ENCODE data around the gene NDEL1.

The NDEL1 gene

DNA sequence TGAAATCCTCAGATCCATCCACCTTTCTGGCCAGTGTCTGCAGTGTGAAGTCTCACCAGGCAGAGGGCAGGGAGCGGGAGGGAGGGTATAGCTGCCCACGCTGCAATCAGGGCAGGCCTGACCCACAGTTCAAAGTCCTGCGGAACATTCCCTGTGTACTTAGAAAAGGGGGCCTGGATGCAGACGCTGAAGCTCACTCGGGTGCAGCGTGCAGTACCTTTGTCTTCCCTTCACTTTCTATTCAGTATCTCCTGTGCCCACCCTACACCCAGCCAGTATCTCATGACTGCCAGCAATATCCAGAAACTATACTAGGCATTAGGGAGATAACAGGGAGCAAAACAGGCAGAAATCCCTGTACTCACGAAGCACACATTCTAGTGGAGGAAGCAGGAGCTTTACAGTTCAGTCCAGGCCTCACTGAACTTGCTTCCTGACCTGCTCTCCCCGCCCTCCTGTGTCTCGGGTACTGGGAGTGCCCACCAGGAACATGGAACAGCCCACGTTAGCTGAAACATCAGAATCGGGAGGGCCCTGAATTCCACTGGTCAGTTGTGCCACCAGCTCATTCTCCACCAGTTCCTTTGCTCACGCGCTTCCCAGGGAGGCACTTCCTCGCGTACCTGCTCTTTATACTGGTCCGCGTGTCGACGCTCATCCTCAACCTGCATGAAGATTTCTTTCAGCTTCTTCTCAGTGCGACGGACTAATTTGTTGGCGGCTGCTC is 42.2 kb downstream of the NDEL1 start:
- DNase-seq (ENCODE audit: low read depth): no peak

DNA sequence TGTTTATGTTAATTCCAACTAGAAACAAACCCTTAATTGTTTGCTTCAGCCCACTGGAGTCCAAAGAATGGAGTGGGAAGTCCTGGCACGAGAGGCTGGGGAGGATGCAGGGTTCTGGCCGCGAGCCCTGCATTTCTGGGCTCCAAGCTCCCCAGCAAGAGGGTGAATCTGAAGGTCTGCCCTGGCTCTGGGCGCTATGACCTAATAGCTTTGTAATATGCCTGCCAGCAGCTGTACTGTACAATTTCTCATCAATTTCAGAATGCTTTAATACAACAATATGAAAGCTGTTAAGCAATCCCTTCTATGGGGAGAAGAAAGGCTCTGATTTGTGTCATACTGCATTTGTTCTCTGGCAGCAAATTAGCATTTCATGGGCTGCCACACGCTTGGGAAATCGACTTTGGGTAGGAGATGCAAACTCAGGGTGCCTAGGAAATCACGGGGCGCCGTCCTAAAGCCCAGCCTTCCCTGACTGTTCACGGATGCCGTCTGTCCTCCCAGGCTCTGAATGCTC is 43.8 kb downstream of the NDEL1 start:
- DNase-seq (ENCODE audit: low read depth): no peak

GRCh38 chr17:8480011-8480976 is 44.6 kb downstream of the NDEL1 start:
- no peak for DNase-seq (ENCODE audit: low read depth)

DNA sequence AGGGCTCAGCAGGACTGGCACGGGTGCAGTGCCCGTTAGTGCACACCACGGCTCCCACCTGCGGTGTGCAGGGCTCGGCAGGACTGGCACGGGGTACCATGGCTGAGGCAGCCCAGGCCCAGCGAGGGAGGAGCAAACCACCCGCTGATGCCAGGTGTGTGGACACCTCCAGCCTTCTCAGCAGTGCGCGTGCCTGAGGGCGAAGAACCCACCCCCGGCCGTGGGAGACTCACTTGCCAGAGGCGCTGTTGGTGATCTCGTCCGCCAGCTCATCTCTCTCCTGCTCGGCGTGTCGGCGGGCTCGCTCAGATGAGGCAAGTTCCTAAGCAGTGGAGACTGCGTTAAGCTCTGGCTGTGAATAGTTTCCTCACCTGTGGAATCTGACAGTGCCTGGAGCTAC is 45.4 kb downstream of the NDEL1 start:
- DNase-seq (ENCODE audit: low read depth): no peak

DNA sequence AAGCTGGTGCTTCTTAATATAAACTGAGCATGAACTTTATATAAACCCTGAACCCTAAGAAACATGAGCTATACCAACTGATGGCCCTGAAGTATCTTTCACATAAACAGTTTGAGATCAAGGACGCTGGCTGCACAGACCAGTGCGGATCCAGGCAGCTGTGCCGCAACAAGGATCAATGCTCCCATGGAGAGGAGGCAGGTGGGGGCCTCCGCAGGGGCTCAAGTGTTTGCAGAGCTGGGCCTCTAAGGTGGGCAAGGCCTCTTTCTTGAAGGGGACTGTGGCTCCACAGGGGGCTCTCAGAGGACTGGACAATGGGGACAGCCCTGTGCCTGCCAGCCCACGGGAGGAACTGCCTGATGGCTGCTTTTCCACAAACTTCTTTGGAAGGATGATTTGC is 46.0 kb downstream of the NDEL1 start:
- DNase-seq (ENCODE audit: low read depth): no peak

DNA sequence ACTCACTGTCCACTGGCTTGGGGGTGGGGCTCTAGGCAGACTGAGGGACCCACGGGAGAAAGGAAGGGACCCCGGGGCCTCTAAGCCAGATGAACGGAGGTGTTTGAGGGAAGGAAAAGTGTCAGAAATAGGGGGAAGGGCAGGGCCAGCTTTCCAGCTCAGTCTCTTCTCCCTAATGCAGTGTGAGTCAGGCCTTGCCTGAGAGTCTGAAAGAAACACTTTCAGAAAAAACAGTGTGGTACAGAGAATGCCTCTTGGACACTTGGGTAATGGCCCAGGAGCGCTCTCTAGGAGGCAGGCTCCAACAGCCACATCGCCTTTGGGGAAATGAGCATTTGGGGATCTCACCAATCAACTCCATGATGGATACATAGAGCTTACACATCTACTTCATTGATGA is 46.9 kb downstream of the NDEL1 start:
- DNase-seq (ENCODE audit: low read depth): no peak

GRCh38 chr17:8484465-8484864 is 48.8 kb downstream of the NDEL1 start:
- DNase-seq (ENCODE audit: low read depth): no peak

GRCh38 chr17:8485491-8485890 is 49.8 kb downstream of the NDEL1 start:
- DNase-seq (ENCODE audit: low read depth): no peak

DNA sequence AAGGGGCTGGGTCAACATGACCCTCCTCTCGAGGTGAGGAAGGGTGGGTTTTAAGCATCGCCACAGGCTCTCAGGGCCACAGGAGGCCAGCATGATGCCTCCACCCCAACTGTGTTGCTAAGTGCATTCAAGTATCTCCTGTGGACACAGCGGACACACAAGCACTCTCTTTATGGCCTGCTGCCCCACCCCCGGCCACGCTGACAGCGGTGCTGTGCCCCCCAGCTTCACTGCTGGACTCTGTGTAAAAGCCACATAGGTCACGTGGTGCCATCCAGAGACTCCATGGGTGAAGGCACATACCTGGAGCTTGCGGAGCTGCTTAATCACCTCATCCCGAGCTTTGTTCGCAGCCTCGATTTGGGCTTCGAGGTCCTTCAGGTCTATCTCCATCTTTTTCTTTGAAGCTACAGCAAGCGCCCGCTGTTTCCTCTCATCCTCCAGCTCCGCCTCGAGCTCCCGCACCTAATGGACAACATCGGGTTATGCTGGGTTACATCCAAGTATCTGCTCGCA is 51.5 kb downstream of the NDEL1 start:
- no peak for DNase-seq (ENCODE audit: low read depth)

DNA sequence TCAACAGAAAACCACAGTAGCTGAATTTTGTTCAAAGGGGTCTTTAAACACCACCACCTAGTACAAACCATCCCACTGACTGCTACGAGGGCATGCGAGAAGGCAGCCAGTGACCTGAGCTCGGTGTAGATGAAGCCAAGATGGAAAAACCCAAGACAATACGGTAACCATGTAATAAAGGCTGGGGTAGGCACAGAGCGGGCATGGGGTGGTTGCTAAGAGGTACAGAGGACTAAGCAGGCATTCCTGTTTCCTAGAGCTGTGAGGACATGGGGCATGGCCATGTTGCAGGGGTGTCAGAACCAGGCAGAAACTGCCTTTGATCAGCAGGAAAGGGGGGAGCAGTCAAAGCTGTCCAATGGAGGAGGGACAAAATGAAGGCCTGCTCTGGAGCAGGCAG is 52.1 kb downstream of the NDEL1 start:
- no peak for DNase-seq (ENCODE audit: low read depth)

GRCh38 chr17:8488491-8488890 is 52.8 kb downstream of the NDEL1 start:
- DNase-seq (ENCODE audit: low read depth): no peak

DNA sequence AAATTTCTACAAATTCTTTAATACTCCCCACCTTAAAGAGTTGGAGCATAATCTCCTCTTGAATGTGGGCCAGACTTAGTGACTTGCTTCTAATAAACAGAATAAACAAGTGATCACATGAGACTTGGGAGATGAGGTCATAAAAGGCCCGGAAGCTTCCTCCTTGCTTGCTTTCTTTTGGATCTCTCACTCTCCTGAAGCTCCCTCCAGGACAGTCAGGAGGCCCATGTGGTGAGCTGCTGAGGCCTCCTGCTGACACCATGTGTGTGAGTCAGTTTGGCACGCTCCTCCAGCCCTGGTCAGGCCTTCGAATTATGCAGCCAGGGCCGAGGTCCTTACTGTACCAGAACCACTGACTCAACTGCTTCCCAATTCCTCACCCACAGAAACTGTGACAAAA is 53.2 kb downstream of the NDEL1 start:
- no peak for DNase-seq (ENCODE audit: low read depth)

DNA sequence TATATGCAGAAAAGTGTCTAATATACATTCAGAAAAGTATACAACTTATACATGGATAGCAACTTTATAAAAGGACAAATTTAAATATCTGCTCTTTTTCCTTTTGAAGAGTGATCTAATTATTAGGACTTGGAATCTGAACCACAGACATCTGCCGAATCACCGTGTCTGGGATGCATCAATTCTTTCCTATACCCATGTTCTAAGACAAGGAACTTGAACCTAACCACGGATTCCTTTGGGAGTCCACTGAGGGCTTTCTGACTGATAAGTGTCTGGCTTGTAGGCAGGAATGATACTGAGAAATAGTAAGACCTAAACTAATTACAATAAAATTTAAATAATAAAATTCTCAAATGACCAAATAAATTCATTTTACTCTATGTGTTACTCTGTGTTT is 54.2 kb downstream of the NDEL1 start:
- DNase-seq (ENCODE audit: low read depth): no peak

GRCh38 chr17:8490256-8491023 is 54.8 kb downstream of the NDEL1 start:
- DNase-seq (ENCODE audit: low read depth): no peak

GRCh38 chr17:8492121-8492520 is 56.4 kb downstream of the NDEL1 start:
- no peak for DNase-seq (ENCODE audit: low read depth)

- DNase-seq (ENCODE audit: low read depth): no peak
Measured at GRCh38 chr17:8494021-8494420, 58.3 kb downstream of the NDEL1 start.

DNA sequence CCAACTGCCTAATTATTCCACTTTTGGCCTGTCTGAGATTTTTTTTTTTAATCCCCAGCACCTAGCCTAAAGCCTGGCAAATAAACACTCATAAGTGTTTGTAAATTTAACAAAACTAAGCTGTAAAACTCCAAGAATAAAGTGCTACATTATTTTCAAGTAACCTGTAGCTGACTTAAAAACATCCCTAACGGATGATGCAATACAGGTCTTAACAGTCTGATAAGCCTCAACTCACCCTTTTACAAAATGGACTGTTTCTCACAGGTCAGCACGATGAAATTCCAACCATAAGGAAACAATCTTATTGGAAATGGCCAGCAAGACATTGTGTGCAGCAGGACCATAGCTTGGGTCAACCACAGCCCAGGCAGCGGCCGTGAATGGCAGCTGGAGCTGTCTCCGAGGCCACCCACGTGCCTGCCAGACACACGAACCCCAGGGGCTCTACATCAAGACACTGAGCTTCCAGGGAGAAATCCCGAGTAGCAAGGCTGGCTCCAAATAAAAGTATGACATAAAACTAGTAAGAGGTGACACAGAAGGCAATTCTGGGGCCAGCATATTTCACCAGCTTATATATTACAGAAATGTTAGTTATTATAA is 58.9 kb downstream of the NDEL1 start:
- no peak for DNase-seq (ENCODE audit: low read depth)

GRCh38 chr17:8496081-8496480 is 60.4 kb downstream of the NDEL1 start:
- no peak for DNase-seq (ENCODE audit: low read depth)

- no peak for DNase-seq (ENCODE audit: low read depth)
Measured at GRCh38 chr17:8499171-8499570, 63.5 kb downstream of the NDEL1 start.

- DNase-seq (ENCODE audit: low read depth): no peak
Measured at GRCh38 chr17:8499614-8500013, 63.9 kb downstream of the NDEL1 start.

DNA sequence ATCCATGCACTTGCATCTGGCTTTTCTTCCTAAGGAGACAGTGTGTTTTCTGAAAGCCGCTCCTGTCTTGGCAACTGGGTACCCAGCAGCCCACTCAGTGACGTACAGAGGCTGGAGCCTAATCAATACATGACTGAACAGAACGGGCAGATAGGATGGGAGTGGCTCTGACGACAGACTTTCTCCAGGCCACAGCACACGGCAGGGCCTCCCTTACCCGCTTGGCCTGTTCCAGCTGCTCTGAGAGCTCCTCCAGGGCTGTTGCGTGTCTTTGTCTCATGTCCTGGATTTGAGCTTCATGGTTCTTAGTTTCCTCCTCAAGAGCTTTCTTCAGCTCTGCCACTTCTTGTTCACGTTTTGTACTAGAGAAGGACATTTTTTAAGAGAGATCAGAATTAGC is 64.9 kb downstream of the NDEL1 start:
- DNase-seq (ENCODE audit: low read depth): no peak

DNA sequence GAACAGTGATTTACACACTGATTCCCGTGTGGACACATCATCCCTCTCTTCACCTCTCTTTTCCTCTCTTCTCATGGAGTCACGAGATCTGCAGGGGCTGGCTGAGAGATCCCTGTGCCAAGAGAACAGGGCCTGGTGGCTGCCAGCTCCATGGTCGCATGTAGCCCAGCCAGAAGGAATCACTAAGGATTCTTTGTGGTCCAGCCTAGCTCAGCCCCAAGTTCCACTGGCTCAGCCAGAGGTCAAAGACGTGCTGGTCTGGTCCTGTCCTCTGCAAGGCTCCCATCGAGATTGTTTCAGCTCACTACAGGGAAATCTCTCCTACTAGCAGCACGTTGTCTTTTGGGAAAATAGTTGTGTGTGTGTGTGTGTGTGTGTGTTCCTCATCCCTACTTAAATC is 66.4 kb downstream of the NDEL1 start:
- DNase-seq (ENCODE audit: low read depth): no peak
